ENCODE data around the gene WAPL. TPM values are rescaled to one million over a fixed set of nuclear protein-coding genes. Genes with fewer than 3 reads are reported as not detected.
A peak's percentile ranks its signal among the peaks of the same experiment; 100 is the strongest.

WAPL gene
- total and polyA plus RNA-seq, 2 of the 13 experiments (the other 11 are each of a cell fraction or from before 2014, with no cell fraction given): 13.2 to 43.5 TPM

GRCh38 chr10:86438091-86438749 is 83.4 kb downstream of the WAPL start (continued):
- no peak for TF ChIP-seq ZNF704 (CRISPR knock-in tag; IDR thresholded peaks at IDR 0.05; ENCODE audit: borderline replicate concordance)
- TF ChIP-seq, protein P1, sequence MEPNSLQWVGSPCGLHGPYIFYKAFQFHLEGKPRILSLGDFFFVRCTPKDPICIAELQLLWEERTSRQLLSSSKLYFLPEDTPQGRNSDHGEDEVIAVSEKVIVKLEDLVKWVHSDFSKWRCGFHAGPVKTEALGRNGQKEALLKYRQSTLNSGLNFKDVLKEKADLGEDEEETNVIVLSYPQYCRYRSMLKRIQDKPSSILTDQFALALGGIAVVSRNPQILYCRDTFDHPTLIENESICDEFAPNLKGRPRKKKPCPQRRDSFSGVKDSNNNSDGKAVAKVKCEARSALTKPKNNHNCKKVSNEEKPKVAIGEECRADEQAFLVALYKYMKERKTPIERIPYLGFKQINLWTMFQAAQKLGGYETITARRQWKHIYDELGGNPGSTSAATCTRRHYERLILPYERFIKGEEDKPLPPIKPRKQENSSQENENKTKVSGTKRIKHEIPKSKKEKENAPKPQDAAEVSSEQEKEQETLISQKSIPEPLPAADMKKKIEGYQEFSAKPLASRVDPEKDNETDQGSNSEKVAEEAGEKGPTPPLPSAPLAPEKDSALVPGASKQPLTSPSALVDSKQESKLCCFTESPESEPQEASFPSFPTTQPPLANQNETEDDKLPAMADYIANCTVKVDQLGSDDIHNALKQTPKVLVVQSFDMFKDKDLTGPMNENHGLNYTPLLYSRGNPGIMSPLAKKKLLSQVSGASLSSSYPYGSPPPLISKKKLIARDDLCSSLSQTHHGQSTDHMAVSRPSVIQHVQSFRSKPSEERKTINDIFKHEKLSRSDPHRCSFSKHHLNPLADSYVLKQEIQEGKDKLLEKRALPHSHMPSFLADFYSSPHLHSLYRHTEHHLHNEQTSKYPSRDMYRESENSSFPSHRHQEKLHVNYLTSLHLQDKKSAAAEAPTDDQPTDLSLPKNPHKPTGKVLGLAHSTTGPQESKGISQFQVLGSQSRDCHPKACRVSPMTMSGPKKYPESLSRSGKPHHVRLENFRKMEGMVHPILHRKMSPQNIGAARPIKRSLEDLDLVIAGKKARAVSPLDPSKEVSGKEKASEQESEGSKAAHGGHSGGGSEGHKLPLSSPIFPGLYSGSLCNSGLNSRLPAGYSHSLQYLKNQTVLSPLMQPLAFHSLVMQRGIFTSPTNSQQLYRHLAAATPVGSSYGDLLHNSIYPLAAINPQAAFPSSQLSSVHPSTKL (CRISPR knock-in tag; IDR thresholded peaks at IDR 0.05): peak; percentile 80
- peak; percentile 60; the same call in 1 of the 2 replicates for TF ChIP-seq SIX1 (CRISPR knock-in tag; IDR thresholded peaks at IDR 0.05; ENCODE audit: borderline replicate concordance)
- 0 out of 2 replicates have a peak, but pooled peaks have one; percentile 39 for TF ChIP-seq REPIN1 (CRISPR knock-in tag; IDR thresholded peaks at IDR 0.05; ENCODE audit: borderline replicate concordance, low read depth)
- peak; percentile 92 for TF ChIP-seq SALL1 (CRISPR knock-in tag; IDR thresholded peaks at IDR 0.05)
- TF ChIP-seq EP300 (IDR thresholded peaks at IDR 0.05; ENCODE audit: low read depth in 2 of 2, low read length in 2 of 2): peak in 1 of 2 experiments; percentile 84; a peak in 2 of 4 replicates
- peak; percentile 56; the same call in 1 of the 2 replicates for TF ChIP-seq EP300 (CRISPR knock-in tag; IDR thresholded peaks at IDR 0.05; ENCODE audit: borderline replicate concordance)
- TF ChIP-seq, protein P2, sequence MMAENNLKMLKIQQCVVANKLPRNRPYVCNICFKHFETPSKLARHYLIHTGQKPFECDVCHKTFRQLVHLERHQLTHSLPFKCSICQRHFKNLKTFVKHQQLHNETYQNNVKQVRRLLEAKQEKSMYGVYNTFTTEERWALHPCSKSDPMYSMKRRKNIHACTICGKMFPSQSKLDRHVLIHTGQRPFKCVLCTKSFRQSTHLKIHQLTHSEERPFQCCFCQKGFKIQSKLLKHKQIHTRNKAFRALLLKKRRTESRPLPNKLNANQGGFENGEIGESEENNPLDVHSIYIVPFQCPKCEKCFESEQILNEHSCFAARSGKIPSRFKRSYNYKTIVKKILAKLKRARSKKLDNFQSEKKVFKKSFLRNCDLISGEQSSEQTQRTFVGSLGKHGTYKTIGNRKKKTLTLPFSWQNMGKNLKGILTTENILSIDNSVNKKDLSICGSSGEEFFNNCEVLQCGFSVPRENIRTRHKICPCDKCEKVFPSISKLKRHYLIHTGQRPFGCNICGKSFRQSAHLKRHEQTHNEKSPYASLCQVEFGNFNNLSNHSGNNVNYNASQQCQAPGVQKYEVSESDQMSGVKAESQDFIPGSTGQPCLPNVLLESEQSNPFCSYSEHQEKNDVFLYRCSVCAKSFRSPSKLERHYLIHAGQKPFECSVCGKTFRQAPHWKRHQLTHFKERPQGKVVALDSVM (CRISPR knock-in tag; IDR thresholded peaks at IDR 0.05): peak; percentile 13; the same call in 1 of the 2 replicates
- TF ChIP-seq BRCA1 (CRISPR knock-in tag; IDR thresholded peaks at IDR 0.05): 0 out of 2 replicates have a peak, but pooled peaks have one; percentile 49
- TF ChIP-seq MTA3 (CRISPR knock-in tag; IDR thresholded peaks at IDR 0.05): no peak
- TF ChIP-seq ZNF350 (CRISPR knock-in tag; IDR thresholded peaks at IDR 0.05; ENCODE audit: borderline replicate concordance, low read depth): 0 out of 2 replicates have a peak, but pooled peaks have one; percentile 43
- no peak for TF ChIP-seq TRAFD1 (CRISPR knock-in tag; IDR thresholded peaks at IDR 0.05; ENCODE audit: borderline replicate concordance)
- peak; percentile 76; the same call in 1 of the 2 replicates for TF ChIP-seq HNF4G (IDR thresholded peaks at IDR 0.05; ENCODE audit: borderline replicate concordance, low read depth, low read length)
- no peak for TF ChIP-seq HNF4G (CRISPR knock-in tag; IDR thresholded peaks at IDR 0.05; ENCODE audit: borderline replicate concordance, low read depth)
- TF ChIP-seq SPEN (CRISPR knock-in tag; IDR thresholded peaks at IDR 0.05; ENCODE audit: low read depth): 0 out of 2 replicates have a peak, but pooled peaks have one; percentile 34
- 0 out of 2 replicates have a peak, but pooled peaks have one; percentile 40 for TF ChIP-seq ZSCAN5A (CRISPR knock-in tag; IDR thresholded peaks at IDR 0.05; ENCODE audit: borderline replicate concordance)
- no peak for TF ChIP-seq NBN (conservative IDR thresholded peaks at IDR 0.05)
- peak; percentile 41; the same call in 1 of the 2 replicates for TF ChIP-seq RARA (CRISPR knock-in tag; IDR thresholded peaks at IDR 0.05)
